HG02870 (cell line): ENCODE measurements around the gene OTX2.

ENCODE experiments used
- ATAC-seq: cut with Tn5 transposase; IDR thresholded peaks from one replicate; pipeline ENCODE4 v1.9.1; 2021; ENCODE audit warnings: mild to moderate bottlenecking, moderate library complexity; ENCODE audit not compliant: unreplicated experiment

Gene OTX2

GRCh38 chr14:56797003-56797568, 13.2 kb downstream of the OTX2 start:
- ATAC-seq: no peak

- ATAC-seq: no peak
Observed at GRCh38 chr14:56796259-56796658, 14.0 kb downstream of the OTX2 start.

GRCh38 chr14:56795284-56795622, 15.0 kb downstream of the OTX2 start:
- no peak for ATAC-seq

GRCh38 chr14:56794557-56795283, 15.6 kb downstream of the OTX2 start:
- ATAC-seq: no peak

- ATAC-seq: no peak
Observed at GRCh38 chr14:56794088-56794556, 16.2 kb downstream of the OTX2 start.

- no peak for ATAC-seq
Observed at GRCh38 chr14:56789955-56790354, 20.3 kb downstream of the OTX2 start.

- no peak for ATAC-seq
Observed at GRCh38 chr14:56787530-56787929, 22.7 kb downstream of the OTX2 start.

- ATAC-seq: no peak
Observed at GRCh38 chr14:56782711-56783110, 27.6 kb downstream of the OTX2 start.

- no peak for ATAC-seq
Observed at GRCh38 chr14:56774503-56774902, 35.8 kb downstream of the OTX2 start.

- no peak for ATAC-seq
Observed at GRCh38 chr14:56770512-56770911, 39.8 kb downstream of the OTX2 start.

GRCh38 chr14:56760164-56760914, 49.9 kb downstream of the OTX2 start:
- ATAC-seq: no peak

- no peak for ATAC-seq
Observed at GRCh38 chr14:56759633-56760032, 50.6 kb downstream of the OTX2 start.

- no peak for ATAC-seq
Observed at GRCh38 chr14:56759094-56759493, 51.2 kb downstream of the OTX2 start.

GRCh38 chr14:56754921-56755320, 55.4 kb downstream of the OTX2 start:
- ATAC-seq: no peak

- ATAC-seq: no peak
Observed at GRCh38 chr14:56753396-56753795, 56.9 kb downstream of the OTX2 start.

GRCh38 chr14:56752428-56752827, 57.9 kb downstream of the OTX2 start:
- ATAC-seq: no peak

- no peak for ATAC-seq
Observed at GRCh38 chr14:56751471-56751870, 58.8 kb downstream of the OTX2 start.
